Stimulated activated CD4-positive, alpha-beta T cell treated with anti-CD3 and anti-CD28 coated beads, Interleukin-4, amount 100 ng/mL, for 24 hours (primary cell): Measurements from ENCODE around the gene SDK1.
"Not testable (repeated sequence)": the region's sequence is repeated elsewhere in the genome, so short reads cannot be mapped to it uniquely, and the experiment has no call there.

Experiments
- DNase-seq: peaks from one replicate; pipeline ENCODE4 v3.0.0-alpha.2; 2020

The SDK1 gene

GRCh38 chr7:4270268-4270667 lies 969.2 kb downstream of the SDK1 start:
- DNase-seq: no peak

- no peak for DNase-seq
Observed at GRCh38 chr7:4270941-4271715, 970.1 kb downstream of the SDK1 start.

GRCh38 chr7:4271716-4272015 lies 970.6 kb downstream of the SDK1 start:
- no peak for DNase-seq

GRCh38 chr7:4272141-4272540 lies 971.1 kb downstream of the SDK1 start:
- DNase-seq: no peak

- no peak for DNase-seq
Observed at GRCh38 chr7:4273566-4274230, 972.6 kb downstream of the SDK1 start.

- DNase-seq: no peak
Observed at GRCh38 chr7:4274286-4274685, 973.2 kb downstream of the SDK1 start.

- DNase-seq: no peak
Observed at GRCh38 chr7:4277936-4278335, 976.9 kb downstream of the SDK1 start.

GRCh38 chr7:4279216-4279615 lies 978.2 kb downstream of the SDK1 start:
- DNase-seq: no peak

- DNase-seq: no peak
Observed at GRCh38 chr7:4281231-4281993, 980.4 kb downstream of the SDK1 start.

- DNase-seq: no peak
Observed at GRCh38 chr7:4282434-4283223, 981.6 kb downstream of the SDK1 start.

- no peak for DNase-seq
Observed at GRCh38 chr7:4286351-4286750, 985.3 kb downstream of the SDK1 start.

GRCh38 chr7:4288791-4289394 lies 987.8 kb downstream of the SDK1 start:
- no peak for DNase-seq

- no peak for DNase-seq
Observed at GRCh38 chr7:4297165-4297917, 996.3 kb downstream of the SDK1 start.

- no peak for DNase-seq
Observed at GRCh38 chr7:4297918-4298219, 996.8 kb downstream of the SDK1 start.

- DNase-seq: no peak
Observed at GRCh38 chr7:4299431-4299830, 998.4 kb downstream of the SDK1 start.

- DNase-seq: no peak
Observed at GRCh38 chr7:4302203-4302905, 1001.3 kb downstream of the SDK1 start.

- no peak for DNase-seq
Observed at GRCh38 chr7:4307316-4308204, 1006.5 kb downstream of the SDK1 start.

- DNase-seq: no peak
Observed at GRCh38 chr7:4308205-4308590, 1007.1 kb downstream of the SDK1 start.

GRCh38 chr7:4313911-4314310 lies 1012.9 kb downstream of the SDK1 start:
- DNase-seq: not testable (repeated sequence)

GRCh38 chr7:4314316-4314715 lies 1013.3 kb downstream of the SDK1 start:
- not testable (repeated sequence) for DNase-seq
